WTC11 (cell line): ENCODE data around the gene ALPK1. TPM values are rescaled to one million over a fixed set of nuclear protein-coding genes. Genes with fewer than 3 reads are reported as not detected.

Experiments used
- ATAC-seq: fragments of 200-7000 bp; cut with Tn5 transposase; 2 replicates; pipeline ENCODE4 v1.10.0; 2021; ENCODE audit warnings: mild to moderate bottlenecking, moderate library complexity
- CTCF ChIA-PET: fragments of 300-600 bp; sonication (Branson Sonifier 250); formaldehyde crosslinking; loops from one replicate; lab custom pipeline; 2021; ENCODE audit warnings: antibody characterized with exemption; lab: Charles Lee
- POLR2A ChIA-PET: fragments of 350-600 bp; sonication (Branson Sonifier 250); formaldehyde crosslinking; loops from one replicate; lab custom pipeline; 2021; ENCODE audit warnings: antibody characterized with exemption; lab: Charles Lee
- DNase-seq: peaks from one replicate; pipeline ENCODE4 v3.0.0; 2021; ENCODE audit warnings: low spot score
- H3K27ac Mint-ChIP-seq: 2 replicates; pipeline ENCODE4 v1.8.0; 2021; ENCODE audit warnings: mixed read lengths
- H3K27me3 Mint-ChIP-seq: 2 replicates; pipeline ENCODE4 v1.8.0; 2021; ENCODE audit warnings: low read depth, mild to moderate bottlenecking, moderate library complexity, mixed read lengths
- H3K36me3 Mint-ChIP-seq: 2 replicates; pipeline ENCODE4 v1.8.0; 2021; ENCODE audit warnings: mixed read lengths
- H3K4me1 Mint-ChIP-seq: 2 replicates; pipeline ENCODE4 v1.8.0; 2022; ENCODE audit warnings: mixed read lengths
- H3K4me3 Mint-ChIP-seq: 2 replicates; pipeline ENCODE4 v1.8.0; 2021; ENCODE audit warnings: mild to moderate bottlenecking, moderate library complexity, mixed read lengths
- H3K9me3 Mint-ChIP-seq: 2 replicates; pipeline ENCODE4 v1.8.0; 2021; ENCODE audit warnings: mixed read lengths
- ATF1 ChIP-seq: sonication (generic); formaldehyde crosslinking; IDR thresholded peaks from 2 replicates; pipeline ENCODE4 v1.8.1; 2023; ENCODE audit warnings: mild to moderate bottlenecking, moderate library complexity, missing genetic modification reagents
- CBFB ChIP-seq: sonication (generic); formaldehyde crosslinking; IDR thresholded peaks from 2 replicates; pipeline ENCODE4 v1.8.1; 2022; ENCODE audit warnings: mild to moderate bottlenecking, low read depth, missing genetic modification reagents
- E2F1 ChIP-seq: sonication (generic); formaldehyde crosslinking; IDR thresholded peaks from 2 replicates; pipeline ENCODE4 v1.8.0; 2022; ENCODE audit warnings: mild to moderate bottlenecking, missing genetic modification reagents
- ELF4 ChIP-seq: sonication (generic); formaldehyde crosslinking; IDR thresholded peaks from 2 replicates; pipeline ENCODE4 v1.8.1; 2022; ENCODE audit warnings: low read depth, mild to moderate bottlenecking, moderate library complexity, missing genetic modification reagents
- EMX1 ChIP-seq: fragments of 250-450 bp; sonication (Bioruptor Pico); IDR thresholded peaks from 2 replicates; pipeline ENCODE4 v1.8.0; 2021; ENCODE audit warnings: mild to moderate bottlenecking
- ETV6 ChIP-seq: sonication (generic); formaldehyde crosslinking; IDR thresholded peaks from 2 replicates; pipeline ENCODE4 v1.8.1; 2022; ENCODE audit warnings: mild to moderate bottlenecking, missing genetic modification reagents
- FOXJ3 ChIP-seq: sonication (generic); formaldehyde crosslinking; IDR thresholded peaks from 2 replicates; pipeline ENCODE4 v1.9.0; 2021; ENCODE audit warnings: missing genetic modification reagents, mild to moderate bottlenecking, borderline replicate concordance
- GABPB1 ChIP-seq: sonication (generic); formaldehyde crosslinking; IDR thresholded peaks from 2 replicates; pipeline ENCODE4 v1.8.1; 2023; ENCODE audit warnings: mild to moderate bottlenecking, missing genetic modification reagents
- HMGA2 ChIP-seq: fragments of 250-450 bp; sonication (Bioruptor Pico); IDR thresholded peaks from 2 replicates; pipeline ENCODE4 v1.4.0; 2021; ENCODE audit warnings: mild to moderate bottlenecking, moderate library complexity
- KAT7 ChIP-seq: sonication (generic); formaldehyde crosslinking; IDR thresholded peaks from 2 replicates; pipeline ENCODE4 v1.8.1; 2023; ENCODE audit warnings: missing genetic modification reagents, mild to moderate bottlenecking, borderline replicate concordance
- PRDM15 ChIP-seq: sonication (generic); formaldehyde crosslinking; IDR thresholded peaks from 2 replicates; pipeline ENCODE4 v1.8.0; 2022; ENCODE audit warnings: missing genetic modification reagents
- RORB ChIP-seq: fragments of 250-450 bp; sonication (Bioruptor Pico); IDR thresholded peaks from 2 replicates; pipeline ENCODE4 v1.9.0; 2021; ENCODE audit warnings: mild to moderate bottlenecking
- SP1 ChIP-seq: sonication (generic); formaldehyde crosslinking; conservative IDR thresholded peaks from 2 replicates; pipeline ENCODE4 v1.8.1; 2022; ENCODE audit warnings: missing genetic modification reagents
- STAT6 ChIP-seq: sonication (generic); formaldehyde crosslinking; conservative IDR thresholded peaks from 2 replicates; pipeline ENCODE4 v1.8.1; 2023; ENCODE audit warnings: mild to moderate bottlenecking, low read depth, missing genetic modification reagents, moderate library complexity
- TEAD4 ChIP-seq: sonication (generic); formaldehyde crosslinking; IDR thresholded peaks from 2 replicates; pipeline ENCODE4 v1.8.0; 2022; ENCODE audit warnings: mild to moderate bottlenecking, missing genetic modification reagents
- ZNF138 ChIP-seq: sonication (generic); formaldehyde crosslinking; conservative IDR thresholded peaks from 2 replicates; pipeline ENCODE4 v1.8.1; 2022; ENCODE audit warnings: mild to moderate bottlenecking, moderate library complexity, missing genetic modification reagents
- ZNF317 ChIP-seq: sonication (generic); formaldehyde crosslinking; IDR thresholded peaks from 2 replicates; pipeline ENCODE4 v1.8.1; 2023; ENCODE audit warnings: low read depth, mild to moderate bottlenecking, moderate library complexity, missing genetic modification reagents, borderline replicate concordance
- total RNA-seq: library from RNA; stranded (reverse); gene quantifications from 3 replicates; pipeline ENCODE4 v1.2.3, GENCODE V29; 2021
- TF ChIP-seq, protein P1 (sequence below): sonication (generic); formaldehyde crosslinking; IDR thresholded peaks from 2 replicates; pipeline ENCODE4 v1.8.1; 2023; ENCODE audit warnings: mild to moderate bottlenecking, missing genetic modification reagents, borderline replicate concordance
- TF ChIP-seq, protein P2 (sequence below): fragments of 250-450 bp; sonication (Bioruptor Pico); IDR thresholded peaks from 2 replicates; pipeline ENCODE4 v1.9.0; 2021; ENCODE audit warnings: moderate library complexity, mild to moderate bottlenecking, inconsistent platforms, borderline replicate concordance

ALPK1 gene
- total RNA-seq, 1 experiment from 2014 or later: 0.50 TPM

- no peak for TF ChIP-seq ZNF138 (CRISPR knock-in tag)
- no peak for TF ChIP-seq SP1 (CRISPR knock-in tag)
These were observed 104.9 kb downstream of the ALPK1 start (continued) for GRCh38 chr4:112402098-112402497.

DNA sequence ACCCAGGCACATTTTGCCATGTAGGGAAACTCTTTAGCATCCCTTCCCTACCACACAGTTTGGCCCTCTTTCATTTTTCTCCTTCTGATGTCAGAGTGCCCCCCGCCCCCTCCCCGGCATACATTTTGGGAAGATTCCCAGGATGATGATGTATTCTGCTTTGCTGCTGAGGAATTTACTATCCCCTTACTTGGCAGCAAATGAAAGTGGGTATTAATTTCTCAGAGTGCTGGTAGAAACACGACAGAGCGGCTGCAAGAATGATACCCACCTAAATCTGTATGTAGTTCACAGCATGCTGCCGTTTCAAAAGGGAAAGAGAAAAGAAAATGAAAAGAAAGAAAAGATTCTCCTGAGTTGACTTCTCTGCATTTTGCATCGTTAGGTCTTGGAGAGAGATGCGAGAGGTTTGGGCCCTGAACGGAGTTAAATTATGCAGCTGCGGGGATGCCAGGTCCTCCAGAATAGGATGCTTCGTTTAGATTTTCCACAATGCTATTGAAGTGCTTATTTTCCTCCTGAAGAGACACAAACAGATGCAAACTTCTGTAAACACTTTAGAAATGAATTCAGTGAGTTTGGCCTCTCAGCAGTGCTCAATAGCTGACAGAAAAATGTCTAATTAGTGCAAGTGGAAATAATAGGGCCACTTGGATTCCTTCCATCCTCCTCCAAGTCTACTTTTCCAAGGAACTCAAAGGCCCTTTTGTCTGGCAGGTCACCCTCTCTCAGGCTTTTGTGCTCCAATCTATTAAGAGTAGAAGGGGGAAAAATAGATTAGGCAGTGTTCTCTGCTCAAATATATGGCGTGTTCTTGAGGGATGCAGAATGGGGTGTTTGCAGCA is 106.2 kb downstream of the ALPK1 start:
- Mint-ChIP-seq H3K4me3 (no peak overlapping the region), H3K4me1 (peaks cover 20% of the 10 kb centered on the region), H3K27ac (no peak overlapping the region), H3K9me3 (peaks cover 4% of the 10 kb centered on the region; the same call in 1 of the 2 replicates), H3K27me3 (no peaks in the 10 kb centered on the region; the same call in 1 of the 2 replicates), H3K36me3 (no peaks in the 10 kb centered on the region)
- TF ChIP-seq RORB (CRISPR knock-in tag) (no peak), PRDM15 (no peak), EMX1 (CRISPR knock-in tag) (no peak), ZNF317 (CRISPR knock-in tag) (no peak), CBFB (no peak), TEAD4 (CRISPR knock-in tag) (no peak)
- TF ChIP-seq, protein P1, sequence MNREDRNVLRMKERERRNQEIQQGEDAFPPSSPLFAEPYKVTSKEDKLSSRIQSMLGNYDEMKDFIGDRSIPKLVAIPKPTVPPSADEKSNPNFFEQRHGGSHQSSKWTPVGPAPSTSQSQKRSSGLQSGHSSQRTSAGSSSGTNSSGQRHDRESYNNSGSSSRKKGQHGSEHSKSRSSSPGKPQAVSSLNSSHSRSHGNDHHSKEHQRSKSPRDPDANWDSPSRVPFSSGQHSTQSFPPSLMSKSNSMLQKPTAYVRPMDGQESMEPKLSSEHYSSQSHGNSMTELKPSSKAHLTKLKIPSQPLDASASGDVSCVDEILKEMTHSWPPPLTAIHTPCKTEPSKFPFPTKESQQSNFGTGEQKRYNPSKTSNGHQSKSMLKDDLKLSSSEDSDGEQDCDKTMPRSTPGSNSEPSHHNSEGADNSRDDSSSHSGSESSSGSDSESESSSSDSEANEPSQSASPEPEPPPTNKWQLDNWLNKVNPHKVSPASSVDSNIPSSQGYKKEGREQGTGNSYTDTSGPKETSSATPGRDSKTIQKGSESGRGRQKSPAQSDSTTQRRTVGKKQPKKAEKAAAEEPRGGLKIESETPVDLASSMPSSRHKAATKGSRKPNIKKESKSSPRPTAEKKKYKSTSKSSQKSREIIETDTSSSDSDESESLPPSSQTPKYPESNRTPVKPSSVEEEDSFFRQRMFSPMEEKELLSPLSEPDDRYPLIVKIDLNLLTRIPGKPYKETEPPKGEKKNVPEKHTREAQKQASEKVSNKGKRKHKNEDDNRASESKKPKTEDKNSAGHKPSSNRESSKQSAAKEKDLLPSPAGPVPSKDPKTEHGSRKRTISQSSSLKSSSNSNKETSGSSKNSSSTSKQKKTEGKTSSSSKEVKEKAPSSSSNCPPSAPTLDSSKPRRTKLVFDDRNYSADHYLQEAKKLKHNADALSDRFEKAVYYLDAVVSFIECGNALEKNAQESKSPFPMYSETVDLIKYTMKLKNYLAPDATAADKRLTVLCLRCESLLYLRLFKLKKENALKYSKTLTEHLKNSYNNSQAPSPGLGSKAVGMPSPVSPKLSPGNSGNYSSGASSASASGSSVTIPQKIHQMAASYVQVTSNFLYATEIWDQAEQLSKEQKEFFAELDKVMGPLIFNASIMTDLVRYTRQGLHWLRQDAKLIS: no peak
- ATAC-seq (peak; percentile 52), DNase-seq (no peak)
- ChIA-PET CTCF (interaction anchor here (0.7 to 1.5 kb wide), 4 partner anchors 15 to 121 kb away, joined by 3 to 4 read pairs (median 3); no protein-coding TSS in a partner anchor), POLR2A (no interaction called here)

DNA sequence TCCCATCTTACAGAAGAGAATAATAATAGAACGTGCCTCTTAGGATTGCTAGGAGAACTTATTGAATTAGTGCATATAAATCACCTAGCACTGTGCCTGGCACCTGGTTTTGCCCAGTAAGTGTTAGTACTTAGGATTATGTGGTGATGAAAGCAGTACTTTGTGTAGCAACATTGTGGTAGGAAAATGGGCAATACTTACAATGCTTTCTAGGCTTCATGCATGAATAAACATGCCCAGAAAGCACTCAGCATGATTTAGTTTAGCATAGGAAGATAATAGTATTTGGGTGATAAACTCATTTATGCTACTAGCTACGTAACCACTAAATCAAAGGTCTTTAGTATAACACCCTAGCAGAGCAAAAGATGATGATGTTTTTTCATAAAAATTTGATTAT is 113.2 kb downstream of the ALPK1 start:
- Mint-ChIP-seq H3K27me3 (peaks cover 2% of the 10 kb centered on the region; the same call in 1 of the 2 replicates), H3K9me3 (no peaks in the 10 kb centered on the region), H3K4me1 (peaks cover 29% of the 10 kb centered on the region), H3K4me3 (no peak overlapping the region), H3K27ac (no peak overlapping the region), H3K36me3 (no peaks in the 10 kb centered on the region)
- CTCF ChIA-PET: no interaction called here
- POLR2A ChIA-PET: interaction anchor here (0.6 kb wide), 1 partner anchor 464 kb away, joined by 5 read pairs; no protein-coding TSS in a partner anchor
- ATAC-seq: no peak
- no peak for DNase-seq
- TF ChIP-seq ELF4 (CRISPR knock-in tag): no peak
- no peak for TF ChIP-seq ATF1 (CRISPR knock-in tag)
- no peak for TF ChIP-seq GABPB1 (CRISPR knock-in tag)
- TF ChIP-seq FOXJ3 (CRISPR knock-in tag): no peak
- TF ChIP-seq E2F1: no peak
- TF ChIP-seq KAT7 (CRISPR knock-in tag): no peak
- TF ChIP-seq, protein P2, sequence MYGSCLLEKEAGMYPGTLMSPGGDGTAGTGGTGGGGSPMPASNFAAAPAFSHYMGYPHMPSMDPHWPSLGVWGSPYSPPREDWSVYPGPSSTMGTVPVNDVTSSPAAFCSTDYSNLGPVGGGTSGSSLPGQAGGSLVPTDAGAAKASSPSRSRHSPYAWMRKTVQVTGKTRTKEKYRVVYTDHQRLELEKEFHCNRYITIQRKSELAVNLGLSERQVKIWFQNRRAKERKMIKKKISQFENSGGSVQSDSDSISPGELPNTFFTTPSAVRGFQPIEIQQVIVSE (CRISPR knock-in tag): no peak
- TF ChIP-seq ETV6 (CRISPR knock-in tag): no peak
- TF ChIP-seq STAT6 (CRISPR knock-in tag): no peak
- TF ChIP-seq HMGA2 (CRISPR knock-in tag): no peak
